Astrocyte (in vitro differentiated cells and primary cell): Measurements from ENCODE around the gene KY. TPM values are rescaled to one million over a fixed set of nuclear protein-coding genes. Genes with fewer than 3 reads are reported as not detected.

ENCODE experiments used
- DNase-seq: peaks from one replicate; pipeline ENCODE4 v3.0.0-alpha.2; 2010; ENCODE audit warnings: low read depth
- FAIRE-seq: peaks from 2 replicates; lab custom pipeline; 2011; peaks lifted over from hg19 to GRCh38; lab: Jason Lieb, UNC
- H2AFZ ChIP-seq: 2 replicates; pipeline ENCODE4 v1.6.0; 2012; ENCODE audit warnings: low read depth, low read length, inconsistent platforms
- H3K27ac ChIP-seq: 2 replicates; pipeline ENCODE4 v1.5.1; 2011; ENCODE audit warnings: low read depth, low read length, inconsistent platforms
- H3K27me3 ChIP-seq: 2 replicates; pipeline ENCODE4 v1.6.0; 2011; ENCODE audit warnings: low read length, inconsistent platforms; ENCODE audit not compliant: insufficient read depth
- H3K36me3 ChIP-seq: 2 replicates; pipeline ENCODE4 v1.5.1; 2011; ENCODE audit warnings: low read length, inconsistent platforms; ENCODE audit not compliant: insufficient read depth
- H3K4me1 ChIP-seq: 2 replicates; pipeline ENCODE4 v1.5.1; 2011; ENCODE audit warnings: low read length, inconsistent platforms; ENCODE audit not compliant: insufficient read depth
- H3K4me2 ChIP-seq: 2 replicates; pipeline ENCODE4 v1.6.0; 2012; ENCODE audit warnings: low read length, inconsistent platforms
- H3K4me3 ChIP-seq: 2 replicates; pipeline ENCODE4 v1.5.1; 2011; ENCODE audit warnings: low read depth, mild to moderate bottlenecking, low read length, inconsistent platforms; ENCODE audit not compliant: insufficient read depth
- H3K79me2 ChIP-seq: 2 replicates; pipeline ENCODE4 v1.6.0; 2012; ENCODE audit warnings: mild to moderate bottlenecking, low read length, inconsistent platforms; ENCODE audit not compliant: insufficient read depth
- H3K9ac ChIP-seq: 2 replicates; pipeline ENCODE4 v1.6.0; 2012; ENCODE audit warnings: mild to moderate bottlenecking, low read length, inconsistent platforms
- H3K9me3 ChIP-seq: 2 replicates; pipeline ENCODE4 v1.5.1; 2012; ENCODE audit warnings: low read depth, mild to moderate bottlenecking, low read length, inconsistent platforms; ENCODE audit not compliant: insufficient read depth
- H4K20me1 ChIP-seq: 2 replicates; pipeline ENCODE4 v1.6.0; 2012; ENCODE audit warnings: low read length, inconsistent platforms; ENCODE audit not compliant: insufficient read depth
- H3K27ac Mint-ChIP-seq: one replicate; pipeline ENCODE4 v1.8.0; 2021; ENCODE audit warnings: mild to moderate bottlenecking, mixed read lengths; ENCODE audit not compliant: unreplicated experiment
- H3K27me3 Mint-ChIP-seq: one replicate; pipeline ENCODE4 v1.8.0; 2021; ENCODE audit warnings: low read depth, mixed read lengths; ENCODE audit not compliant: unreplicated experiment
- H3K36me3 Mint-ChIP-seq: one replicate; pipeline ENCODE4 v1.8.0; 2021; ENCODE audit warnings: low read depth, mixed read lengths; ENCODE audit not compliant: unreplicated experiment
- H3K4me1 Mint-ChIP-seq: one replicate; pipeline ENCODE4 v1.8.0; 2021; ENCODE audit warnings: low read depth, mixed read lengths; ENCODE audit not compliant: unreplicated experiment
- H3K4me3 Mint-ChIP-seq: one replicate; pipeline ENCODE4 v1.8.0; 2021; ENCODE audit warnings: mild to moderate bottlenecking, moderate library complexity, mixed read lengths; ENCODE audit not compliant: unreplicated experiment
- H3K9me3 Mint-ChIP-seq: one replicate; pipeline ENCODE4 v1.8.0; 2021; ENCODE audit warnings: mild to moderate bottlenecking, mixed read lengths; ENCODE audit not compliant: unreplicated experiment
- EZH2 ChIP-seq: IDR thresholded peaks from 2 replicates; pipeline ENCODE4 v1.6.1; 2012; ENCODE audit warnings: mild to moderate bottlenecking, low read length, inconsistent platforms; ENCODE audit not compliant: insufficient read depth
- total RNA-seq: library from RNA; stranded (reverse); gene quantifications from 2 replicates; pipeline ENCODE4 v1.2.1, GENCODE V29; 2021
- TF ChIP-seq, protein P1 (sequence below): IDR thresholded peaks from 2 replicates; pipeline ENCODE4 v1.5.1; 2011; ENCODE audit warnings: low read depth, mild to moderate bottlenecking, inconsistent platforms, low read length, moderate library complexity; ENCODE audit not compliant: insufficient read depth

Gene KY
- total RNA-seq, 1 donor from 2014 or later: 0.11 TPM

- Histone ChIP-seq H3K27ac (no peak overlapping the region), H3K9me3 (no peaks in the 10 kb centered on the region), H3K27me3 (no peaks in the 10 kb centered on the region), H4K20me1 (no peaks in the 10 kb centered on the region), H3K4me3 (no peak overlapping the region), H3K79me2 (no peaks in the 10 kb centered on the region), H2AFZ (no peak overlapping the region), H3K4me1 (no peaks in the 10 kb centered on the region), H3K4me2 (no peak overlapping the region), H3K36me3 (no peaks in the 10 kb centered on the region), H3K9ac (no peak overlapping the region)
- no peak for TF ChIP-seq EZH2
- TF ChIP-seq, protein P1, sequence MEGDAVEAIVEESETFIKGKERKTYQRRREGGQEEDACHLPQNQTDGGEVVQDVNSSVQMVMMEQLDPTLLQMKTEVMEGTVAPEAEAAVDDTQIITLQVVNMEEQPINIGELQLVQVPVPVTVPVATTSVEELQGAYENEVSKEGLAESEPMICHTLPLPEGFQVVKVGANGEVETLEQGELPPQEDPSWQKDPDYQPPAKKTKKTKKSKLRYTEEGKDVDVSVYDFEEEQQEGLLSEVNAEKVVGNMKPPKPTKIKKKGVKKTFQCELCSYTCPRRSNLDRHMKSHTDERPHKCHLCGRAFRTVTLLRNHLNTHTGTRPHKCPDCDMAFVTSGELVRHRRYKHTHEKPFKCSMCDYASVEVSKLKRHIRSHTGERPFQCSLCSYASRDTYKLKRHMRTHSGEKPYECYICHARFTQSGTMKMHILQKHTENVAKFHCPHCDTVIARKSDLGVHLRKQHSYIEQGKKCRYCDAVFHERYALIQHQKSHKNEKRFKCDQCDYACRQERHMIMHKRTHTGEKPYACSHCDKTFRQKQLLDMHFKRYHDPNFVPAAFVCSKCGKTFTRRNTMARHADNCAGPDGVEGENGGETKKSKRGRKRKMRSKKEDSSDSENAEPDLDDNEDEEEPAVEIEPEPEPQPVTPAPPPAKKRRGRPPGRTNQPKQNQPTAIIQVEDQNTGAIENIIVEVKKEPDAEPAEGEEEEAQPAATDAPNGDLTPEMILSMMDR: no peak
- H3K27ac Mint-ChIP-seq: no peak overlapping the region
- H3K4me3 Mint-ChIP-seq: no peak overlapping the region
- H3K36me3 Mint-ChIP-seq: no peaks in the 10 kb centered on the region
- H3K9me3 Mint-ChIP-seq: peaks cover 2% of the 10 kb centered on the region
- FAIRE-seq: no peak
- peaks cover 7% of the 10 kb centered on the region for H3K27me3 Mint-ChIP-seq
- H3K4me1 Mint-ChIP-seq: no peaks in the 10 kb centered on the region
- DNase-seq: no peak
Observed at GRCh38 chr3:134621854-134622253, 29.0 kb downstream of the KY start.

- Mint-ChIP-seq H3K27ac (no peak overlapping the region), H3K9me3 (peaks cover 2% of the 10 kb centered on the region), H3K4me1 (no peaks in the 10 kb centered on the region), H3K4me3 (no peak overlapping the region), H3K36me3 (no peaks in the 10 kb centered on the region), H3K27me3 (peaks cover 7% of the 10 kb centered on the region)
- no peaks in the 10 kb centered on the region for H3K9me3 ChIP-seq
- H3K4me1 ChIP-seq: no peaks in the 10 kb centered on the region
- H3K4me2 ChIP-seq: no peak overlapping the region
- H3K79me2 ChIP-seq: no peaks in the 10 kb centered on the region
- FAIRE-seq: no peak
- no peak for DNase-seq
- H3K9ac ChIP-seq: no peak overlapping the region
- no peak overlapping the region for H3K4me3 ChIP-seq
- TF ChIP-seq EZH2: no peak
- TF ChIP-seq, protein P1: no peak
- H3K27ac ChIP-seq: no peak overlapping the region
- H4K20me1 ChIP-seq: no peaks in the 10 kb centered on the region
- H3K36me3 ChIP-seq: no peaks in the 10 kb centered on the region
- no peak overlapping the region for H2AFZ ChIP-seq
- H3K27me3 ChIP-seq: no peaks in the 10 kb centered on the region
Observed at GRCh38 chr3:134620476-134621115, 30.2 kb downstream of the KY start.

- TF ChIP-seq, protein P1: no peak
- no peak for TF ChIP-seq EZH2
- no peaks in the 10 kb centered on the region for H3K79me2 ChIP-seq
- no peak for FAIRE-seq
- H3K27me3 ChIP-seq: no peaks in the 10 kb centered on the region
- H3K4me3 ChIP-seq: no peak overlapping the region
- H3K9ac ChIP-seq: no peak overlapping the region
- no peak for DNase-seq
- Mint-ChIP-seq H3K27ac (no peak overlapping the region), H3K27me3 (peaks cover 6% of the 10 kb centered on the region), H3K4me3 (no peak overlapping the region), H3K9me3 (peaks cover 2% of the 10 kb centered on the region), H3K36me3 (no peaks in the 10 kb centered on the region), H3K4me1 (no peaks in the 10 kb centered on the region)
- H2AFZ ChIP-seq: no peak overlapping the region
- no peaks in the 10 kb centered on the region for H4K20me1 ChIP-seq
- no peak overlapping the region for H3K4me2 ChIP-seq
- no peaks in the 10 kb centered on the region for H3K36me3 ChIP-seq
- no peak overlapping the region for H3K27ac ChIP-seq
- no peaks in the 10 kb centered on the region for H3K9me3 ChIP-seq
- H3K4me1 ChIP-seq: no peaks in the 10 kb centered on the region
Observed at GRCh38 chr3:134619884-134620445, 30.9 kb downstream of the KY start.
